ENCODE results near the gene HYAL2.

DNA sequence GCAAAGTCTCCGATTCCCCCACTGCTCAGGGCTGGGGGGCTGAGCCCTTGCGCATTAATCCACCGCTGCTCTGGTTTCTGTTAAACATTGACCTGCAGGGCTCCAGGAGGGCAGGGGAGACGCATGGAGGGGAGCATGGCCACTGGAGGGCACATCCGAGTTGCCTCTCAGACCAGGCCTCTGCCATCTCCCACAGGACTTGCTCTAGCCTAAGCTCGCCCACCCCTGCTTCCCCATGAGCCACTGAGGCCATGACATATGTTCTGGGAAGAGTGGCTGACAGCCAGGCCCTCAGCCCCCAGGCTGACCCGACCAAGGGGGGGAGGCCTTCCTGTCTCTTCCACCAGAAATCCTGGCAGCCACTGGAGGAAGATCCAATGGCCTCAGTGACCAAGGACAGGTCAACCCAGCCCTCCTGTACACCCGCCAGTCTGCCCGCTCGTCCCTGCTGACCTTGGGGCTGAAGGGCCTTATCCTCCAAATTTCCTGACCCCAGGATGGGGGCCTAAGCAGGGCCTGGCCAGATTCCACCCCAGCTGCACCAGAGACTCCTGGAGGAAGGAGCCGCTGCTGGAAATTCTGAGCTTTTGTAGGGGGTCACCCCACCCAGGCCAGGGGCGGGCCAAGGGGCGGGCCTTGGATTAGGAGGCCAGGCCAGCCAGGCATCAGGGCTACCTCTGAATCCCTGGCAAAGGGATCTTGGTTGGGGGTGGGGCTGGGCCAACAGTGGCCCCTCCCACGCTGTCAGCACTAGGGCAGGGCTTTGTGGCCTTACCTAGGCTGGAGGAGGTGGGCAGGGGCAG lies 19.3 kb downstream of the HYAL2 start, which contains the start of gene HYAL1:
- no peak for TF ChIP-seq POLR2A (IDR thresholded peaks at IDR 0.05)
- TF ChIP-seq, protein P1, sequence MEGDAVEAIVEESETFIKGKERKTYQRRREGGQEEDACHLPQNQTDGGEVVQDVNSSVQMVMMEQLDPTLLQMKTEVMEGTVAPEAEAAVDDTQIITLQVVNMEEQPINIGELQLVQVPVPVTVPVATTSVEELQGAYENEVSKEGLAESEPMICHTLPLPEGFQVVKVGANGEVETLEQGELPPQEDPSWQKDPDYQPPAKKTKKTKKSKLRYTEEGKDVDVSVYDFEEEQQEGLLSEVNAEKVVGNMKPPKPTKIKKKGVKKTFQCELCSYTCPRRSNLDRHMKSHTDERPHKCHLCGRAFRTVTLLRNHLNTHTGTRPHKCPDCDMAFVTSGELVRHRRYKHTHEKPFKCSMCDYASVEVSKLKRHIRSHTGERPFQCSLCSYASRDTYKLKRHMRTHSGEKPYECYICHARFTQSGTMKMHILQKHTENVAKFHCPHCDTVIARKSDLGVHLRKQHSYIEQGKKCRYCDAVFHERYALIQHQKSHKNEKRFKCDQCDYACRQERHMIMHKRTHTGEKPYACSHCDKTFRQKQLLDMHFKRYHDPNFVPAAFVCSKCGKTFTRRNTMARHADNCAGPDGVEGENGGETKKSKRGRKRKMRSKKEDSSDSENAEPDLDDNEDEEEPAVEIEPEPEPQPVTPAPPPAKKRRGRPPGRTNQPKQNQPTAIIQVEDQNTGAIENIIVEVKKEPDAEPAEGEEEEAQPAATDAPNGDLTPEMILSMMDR (IDR thresholded peaks at IDR 0.05) = peak in 2 of 4 experiments; percentile 13 to 16

Measured in uterus (tissue), 2 donors.